Measurements from ENCODE around the gene DHRSX.
"Not testable (repeated sequence)": the region's sequence is repeated elsewhere in the genome, so short reads cannot be mapped to it uniquely, and the experiment has no call there.

DHRSX gene

GRCh38 chrX:2224161-2224560 lies 276.6 kb downstream of the DHRSX start:
- no peak for DNase-seq (ENCODE audit: low read depth, low spot score)

GRCh38 chrX:2220829-2221567 lies 279.8 kb downstream of the DHRSX start:
- no peak for DNase-seq (ENCODE audit: low read depth, low spot score)

- no peak for DNase-seq (ENCODE audit: low read depth, low spot score)
Observed at GRCh38 chrX:2220296-2220695, 280.5 kb downstream of the DHRSX start.

GRCh38 chrX:2214138-2214823 lies 286.5 kb downstream of the DHRSX start:
- not testable (repeated sequence) for DNase-seq (ENCODE audit: low read depth, low spot score)

- DNase-seq (ENCODE audit: low read depth, low spot score) = not testable (repeated sequence)
Observed at GRCh38 chrX:2211667-2212066, 289.1 kb downstream of the DHRSX start.

- no peak for DNase-seq (ENCODE audit: low read depth, low spot score)
Observed at GRCh38 chrX:2193273-2193592, 307.5 kb downstream of the DHRSX start.

- no peak for DNase-seq (ENCODE audit: low read depth, low spot score)
Observed at GRCh38 chrX:2192584-2193272, 308.0 kb downstream of the DHRSX start.

GRCh38 chrX:2188840-2189239 lies 311.9 kb downstream of the DHRSX start:
- DNase-seq (ENCODE audit: low read depth, low spot score) = no peak

- peak; percentile 18 for DNase-seq (ENCODE audit: low read depth, low spot score)
Observed at GRCh38 chrX:2188330-2188792, 312.4 kb downstream of the DHRSX start.

- DNase-seq (ENCODE audit: low read depth, low spot score) = no peak
Observed at GRCh38 chrX:2187352-2188115, 313.2 kb downstream of the DHRSX start.

- DNase-seq (ENCODE audit: low read depth, low spot score) = no peak
Observed at GRCh38 chrX:2185341-2186082, 315.3 kb downstream of the DHRSX start.

GRCh38 chrX:2184089-2184488 lies 316.7 kb downstream of the DHRSX start:
- no peak for DNase-seq (ENCODE audit: low read depth, low spot score)

- no peak for DNase-seq (ENCODE audit: low read depth, low spot score)
Observed at GRCh38 chrX:2183193-2183725, 317.5 kb downstream of the DHRSX start.

- DNase-seq (ENCODE audit: low read depth, low spot score) = no peak
Observed at GRCh38 chrX:2177541-2177940, 323.2 kb downstream of the DHRSX start.

- peak; percentile 12 for DNase-seq (ENCODE audit: low read depth, low spot score)
Observed at GRCh38 chrX:2176733-2177132, 324.0 kb downstream of the DHRSX start.

- no peak for DNase-seq (ENCODE audit: low read depth, low spot score)
Observed at GRCh38 chrX:2176274-2176673, 324.5 kb downstream of the DHRSX start.

- DNase-seq (ENCODE audit: low read depth, low spot score) = no peak
Observed at GRCh38 chrX:2172359-2172758, 328.4 kb downstream of the DHRSX start.
